GM12865 (cell line): Measurements from ENCODE around the gene SLC38A8.

Experiments used
- DNase-seq: peaks from one replicate; pipeline ENCODE4 v3.0.0; 2010; ENCODE audit warnings: low read depth
- H3K4me3 ChIP-seq: 2 replicates; pipeline ENCODE4 v1.5.1; 2011; ENCODE audit warnings: mild to moderate bottlenecking, low read depth, low read length, control low read depth
- CTCF ChIP-seq: IDR thresholded peaks from 2 replicates; pipeline ENCODE4 v1.5.1; 2011; ENCODE audit warnings: low read length, control low read depth, low read depth, inconsistent platforms; ENCODE audit not compliant: insufficient read depth; ENCODE audit errors: missing control alignments

Gene SLC38A8

GRCh38 chr16:83975590-83976260 is 66.9 kb downstream of the SLC38A8 start:
- DNase-seq: no peak
- no peak for TF ChIP-seq CTCF
- no peak overlapping the region for H3K4me3 ChIP-seq

GRCh38 chr16:83974475-83974874 is 68.1 kb downstream of the SLC38A8 start:
- TF ChIP-seq CTCF: no peak
- no peak for DNase-seq
- no peak overlapping the region for H3K4me3 ChIP-seq

- DNase-seq: no peak
- no peak for TF ChIP-seq CTCF
- H3K4me3 ChIP-seq: no peak overlapping the region
Measured at GRCh38 chr16:83973581-83974385, 68.8 kb downstream of the SLC38A8 start.

GRCh38 chr16:83973077-83973476 is 69.5 kb downstream of the SLC38A8 start:
- DNase-seq: no peak
- H3K4me3 ChIP-seq: no peak overlapping the region
- TF ChIP-seq CTCF: no peak

GRCh38 chr16:83972256-83973008 is 70.2 kb downstream of the SLC38A8 start:
- no peak for DNase-seq
- H3K4me3 ChIP-seq: no peak overlapping the region
- no peak for TF ChIP-seq CTCF

GRCh38 chr16:83971165-83972130 is 71.1 kb downstream of the SLC38A8 start:
- no peak for DNase-seq
- H3K4me3 ChIP-seq: no peak overlapping the region
- no peak for TF ChIP-seq CTCF
